ENCODE results near the gene PAQR9.

DNA sequence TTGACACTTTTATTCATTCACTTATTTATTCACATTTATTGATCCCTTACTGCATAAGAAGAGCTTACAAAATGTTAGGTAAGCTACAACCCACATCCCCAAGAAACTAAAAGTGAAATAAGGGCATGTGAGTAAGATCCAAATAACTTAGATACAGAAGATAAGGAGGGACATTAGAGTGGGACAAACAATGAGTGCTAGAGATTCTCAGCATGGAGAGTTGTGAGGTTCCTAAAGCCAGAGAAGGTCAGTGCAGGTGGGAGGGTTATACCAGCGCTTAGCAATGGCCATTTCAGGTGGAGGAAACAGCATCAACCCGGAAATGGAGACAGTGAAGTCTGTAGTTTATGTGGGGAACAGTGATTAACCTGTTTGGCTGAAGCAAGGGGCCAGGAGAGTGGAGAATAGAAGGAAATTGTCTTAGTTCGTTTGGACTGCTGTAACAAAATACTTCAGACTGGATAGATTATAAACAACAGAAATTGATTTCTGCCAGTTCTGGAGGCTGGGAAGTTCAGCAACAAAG lies 49.1 kb downstream of the PAQR9 start:
- TF ChIP-seq, protein P1, sequence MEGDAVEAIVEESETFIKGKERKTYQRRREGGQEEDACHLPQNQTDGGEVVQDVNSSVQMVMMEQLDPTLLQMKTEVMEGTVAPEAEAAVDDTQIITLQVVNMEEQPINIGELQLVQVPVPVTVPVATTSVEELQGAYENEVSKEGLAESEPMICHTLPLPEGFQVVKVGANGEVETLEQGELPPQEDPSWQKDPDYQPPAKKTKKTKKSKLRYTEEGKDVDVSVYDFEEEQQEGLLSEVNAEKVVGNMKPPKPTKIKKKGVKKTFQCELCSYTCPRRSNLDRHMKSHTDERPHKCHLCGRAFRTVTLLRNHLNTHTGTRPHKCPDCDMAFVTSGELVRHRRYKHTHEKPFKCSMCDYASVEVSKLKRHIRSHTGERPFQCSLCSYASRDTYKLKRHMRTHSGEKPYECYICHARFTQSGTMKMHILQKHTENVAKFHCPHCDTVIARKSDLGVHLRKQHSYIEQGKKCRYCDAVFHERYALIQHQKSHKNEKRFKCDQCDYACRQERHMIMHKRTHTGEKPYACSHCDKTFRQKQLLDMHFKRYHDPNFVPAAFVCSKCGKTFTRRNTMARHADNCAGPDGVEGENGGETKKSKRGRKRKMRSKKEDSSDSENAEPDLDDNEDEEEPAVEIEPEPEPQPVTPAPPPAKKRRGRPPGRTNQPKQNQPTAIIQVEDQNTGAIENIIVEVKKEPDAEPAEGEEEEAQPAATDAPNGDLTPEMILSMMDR (IDR thresholded peaks at IDR 0.05; ENCODE audit: low read length), result no peak
- TF ChIP-seq EZH2 (IDR thresholded peaks at IDR 0.05; ENCODE audit: borderline replicate concordance, low read length), result no peak
